Keratinocyte (primary cell): ENCODE results near the gene SH2B2.

Source experiments
- CTCF ChIP-seq, 3 experiments: IDR thresholded peaks in 1 of 3; conservative IDR thresholded peaks in 1 of 3; optimal IDR thresholded peaks in 1 of 3; 2 replicates in 2 of 3; 3 replicates in 1 of 3; pipeline versions ENCODE3 to v1.5.1; 2011; ENCODE audit warnings: low read length in 3 of 3, mild to moderate bottlenecking in 3 of 3, moderate library complexity in 2 of 3, control low read depth in 1 of 3, inconsistent platforms in 1 of 3; ENCODE audit not compliant: insufficient read depth in 2 of 3; ENCODE audit errors: extremely low read depth in 1 of 3
- EZH2 ChIP-seq: IDR thresholded peaks from one replicate; pipeline ENCODE4 v1.6.1; 2012; ENCODE audit warnings: inconsistent platforms, mild to moderate bottlenecking, low read length, moderate library complexity

GRCh38 chr7:102244601-102245000 is 42.1 kb upstream of the SH2B2 start:
- no peak for TF ChIP-seq CTCF (optimal IDR thresholded peaks at IDR 0.05 in 1 of 3, IDR thresholded peaks at IDR 0.05 in 1 of 3, conservative IDR thresholded peaks at IDR 0.05 in 1 of 3; ENCODE audit: extremely low read depth in 1 of 3, insufficient read depth in 2 of 3, low read length in 3 of 3)
- TF ChIP-seq EZH2 = no peak
